Smooth muscle cell of bladder (primary cell): ENCODE data around the gene PRKRA. TPM values are rescaled to one million over a fixed set of nuclear protein-coding genes. Genes with fewer than 3 reads are reported as not detected.

Source experiments
- total RNA-seq: library from RNA; depleted of rRNA; stranded (reverse); fragments of >200 nt; gene quantifications from 2 replicates; pipeline ENCODE4 v1.2.3, GENCODE V29; 2014

Gene PRKRA
- total RNA-seq, result 39.4 and 43.5 TPM in 2 replicates

GRCh38 chr2:178450774-178451525, at the start of gene PRKRA, which contains the start of gene PJVK:
Gene PRKRA (minus strand): TSS chr2:178451175. CDS start chr2:178451030, 145 bp downstream.
Gene PJVK (plus strand): TSS chr2:178451378. CDS start chr2:178453410, 2,032 bp downstream.

GRCh38 chr2:178480227-178481181, 29.5 kb upstream of the PRKRA start, which contains the start of gene PLEKHA3:
Gene PLEKHA3 (plus strand): TSS chr2:178480457. CDS start chr2:178480870, 413 bp downstream.

GRCh38 chr2:178478439-178479274, 27.7 kb upstream of the PRKRA start, which contains the start of gene FKBP7:
Gene FKBP7 (minus strand): TSS chr2:178478600. CDS start chr2:178478499, 101 bp downstream.

Other genes with a start within 250 kb of the PRKRA start
- 1.8 and 2.1 TPM in 2 replicates for gene PJVK, start 203 bp upstream of the PRKRA start, total RNA-seq
- 81.6 and 102 TPM in 2 replicates for gene FKBP7, start 27.4 kb upstream of the PRKRA start, total RNA-seq
- gene PLEKHA3, start 29.3 kb upstream of the PRKRA start, total RNA-seq, result 3.7 and 5.6 TPM in 2 replicates